Measurements from ENCODE around the gene PDGFD. TPM values are rescaled to one million over a fixed set of nuclear protein-coding genes. Genes with fewer than 3 reads are reported as not detected.
A peak's percentile ranks its signal among the peaks of the same experiment; 100 is the strongest.

The PDGFD gene
- total RNA-seq, 2 experiments from 2014 or later, result not detected

- Mint-ChIP-seq H3K9me3 (no peaks in the 10 kb centered on the region), H3K4me3 (no peak overlapping the region), H3K36me3 (no peaks in the 10 kb centered on the region), H3K4me1 (no peaks in the 10 kb centered on the region), H3K27me3 (no peaks in the 10 kb centered on the region), H3K27ac (no peak overlapping the region)
- no peak for DNase-seq
These were observed 280.7 kb downstream of the PDGFD start for GRCh38 chr11:103883291-103883690.

- H3K4me1 Mint-ChIP-seq, result no peaks in the 10 kb centered on the region
- H3K27me3 Mint-ChIP-seq, result no peaks in the 10 kb centered on the region
These were observed 282.4 kb downstream of the PDGFD start for GRCh38 chr11:103881584-103881983.

GRCh38 chr11:103880968-103881367, 283.0 kb downstream of the PDGFD start:
- no peaks in the 10 kb centered on the region for H3K36me3 Mint-ChIP-seq
- H3K27ac Mint-ChIP-seq, result no peak overlapping the region
- no peaks in the 10 kb centered on the region for H3K9me3 Mint-ChIP-seq
- no peak overlapping the region for H3K4me3 Mint-ChIP-seq
- no peaks in the 10 kb centered on the region for H3K27me3 Mint-ChIP-seq
- H3K4me1 Mint-ChIP-seq, result no peaks in the 10 kb centered on the region
- no peak for DNase-seq

More at GRCh38 chr11:103881584-103881983, 282.4 kb downstream of the PDGFD start:
- DNase-seq, result no peak
- H3K27ac Mint-ChIP-seq, result no peak overlapping the region
- no peaks in the 10 kb centered on the region for H3K9me3 Mint-ChIP-seq
- H3K36me3 Mint-ChIP-seq, result no peaks in the 10 kb centered on the region
- H3K4me3 Mint-ChIP-seq, result no peak overlapping the region

GRCh38 chr11:103878646-103879045, 285.3 kb downstream of the PDGFD start:
- H3K27ac Mint-ChIP-seq, result no peak overlapping the region
- H3K36me3 Mint-ChIP-seq, result no peaks in the 10 kb centered on the region
- H3K4me3 Mint-ChIP-seq, result no peak overlapping the region
- no peak for DNase-seq
- H3K9me3 Mint-ChIP-seq, result no peaks in the 10 kb centered on the region
- no peaks in the 10 kb centered on the region for H3K27me3 Mint-ChIP-seq
- no peaks in the 10 kb centered on the region for H3K4me1 Mint-ChIP-seq

GRCh38 chr11:103877221-103877620, 286.7 kb downstream of the PDGFD start:
- no peaks in the 10 kb centered on the region for H3K27me3 Mint-ChIP-seq
- H3K36me3 Mint-ChIP-seq, result no peaks in the 10 kb centered on the region
- no peak overlapping the region for H3K27ac Mint-ChIP-seq
- no peak overlapping the region for H3K4me3 Mint-ChIP-seq
- DNase-seq, result no peak
- no peaks in the 10 kb centered on the region for H3K9me3 Mint-ChIP-seq
- H3K4me1 Mint-ChIP-seq, result no peaks in the 10 kb centered on the region

GRCh38 chr11:103875855-103876510, 288.0 kb downstream of the PDGFD start:
- Mint-ChIP-seq H3K9me3 (no peaks in the 10 kb centered on the region), H3K27ac (no peak overlapping the region), H3K4me1 (no peaks in the 10 kb centered on the region), H3K27me3 (no peaks in the 10 kb centered on the region), H3K4me3 (no peak overlapping the region), H3K36me3 (no peaks in the 10 kb centered on the region)
- peak; percentile 0 for DNase-seq

GRCh38 chr11:103872748-103873147, 291.2 kb downstream of the PDGFD start:
- H3K9me3 Mint-ChIP-seq, result no peaks in the 10 kb centered on the region
- no peaks in the 10 kb centered on the region for H3K27me3 Mint-ChIP-seq
- H3K36me3 Mint-ChIP-seq, result no peaks in the 10 kb centered on the region
- no peak overlapping the region for H3K27ac Mint-ChIP-seq
- DNase-seq, result no peak
- no peaks in the 10 kb centered on the region for H3K4me1 Mint-ChIP-seq
- no peak overlapping the region for H3K4me3 Mint-ChIP-seq

GRCh38 chr11:103871923-103872551, 291.9 kb downstream of the PDGFD start:
- H3K4me1 Mint-ChIP-seq, result no peaks in the 10 kb centered on the region
- no peak overlapping the region for H3K4me3 Mint-ChIP-seq
- no peaks in the 10 kb centered on the region for H3K9me3 Mint-ChIP-seq
- H3K27me3 Mint-ChIP-seq, result no peaks in the 10 kb centered on the region
- no peak overlapping the region for H3K27ac Mint-ChIP-seq
- no peaks in the 10 kb centered on the region for H3K36me3 Mint-ChIP-seq
- DNase-seq, result no peak

GRCh38 chr11:103870821-103871309, 293.1 kb downstream of the PDGFD start:
- no peaks in the 10 kb centered on the region for H3K9me3 Mint-ChIP-seq
- H3K27ac Mint-ChIP-seq, result no peak overlapping the region
- no peaks in the 10 kb centered on the region for H3K4me1 Mint-ChIP-seq
- DNase-seq, result no peak
- H3K27me3 Mint-ChIP-seq, result no peaks in the 10 kb centered on the region
- H3K36me3 Mint-ChIP-seq, result no peaks in the 10 kb centered on the region
- no peak overlapping the region for H3K4me3 Mint-ChIP-seq

GRCh38 chr11:103867481-103867880, 296.5 kb downstream of the PDGFD start:
- Mint-ChIP-seq H3K36me3 (no peaks in the 10 kb centered on the region), H3K9me3 (no peaks in the 10 kb centered on the region), H3K27ac (no peak overlapping the region), H3K4me3 (no peak overlapping the region), H3K27me3 (no peaks in the 10 kb centered on the region), H3K4me1 (no peaks in the 10 kb centered on the region)
- DNase-seq, result no peak

GRCh38 chr11:103863497-103863896, 300.4 kb downstream of the PDGFD start:
- no peak overlapping the region for H3K4me3 Mint-ChIP-seq
- H3K27me3 Mint-ChIP-seq, result no peaks in the 10 kb centered on the region
- no peak for DNase-seq
- no peaks in the 10 kb centered on the region for H3K4me1 Mint-ChIP-seq
- H3K36me3 Mint-ChIP-seq, result no peaks in the 10 kb centered on the region
- no peaks in the 10 kb centered on the region for H3K9me3 Mint-ChIP-seq
- no peak overlapping the region for H3K27ac Mint-ChIP-seq

- Mint-ChIP-seq H3K27ac (no peak overlapping the region), H3K4me3 (no peak overlapping the region), H3K27me3 (no peaks in the 10 kb centered on the region), H3K36me3 (no peaks in the 10 kb centered on the region), H3K9me3 (no peaks in the 10 kb centered on the region), H3K4me1 (no peaks in the 10 kb centered on the region)
- DNase-seq, result no peak
These were observed 301.2 kb downstream of the PDGFD start for GRCh38 chr11:103862802-103863174.

GRCh38 chr11:103862094-103862801, 301.7 kb downstream of the PDGFD start:
- Mint-ChIP-seq H3K4me3 (no peak overlapping the region), H3K9me3 (no peaks in the 10 kb centered on the region), H3K36me3 (no peaks in the 10 kb centered on the region), H3K4me1 (no peaks in the 10 kb centered on the region), H3K27ac (no peak overlapping the region), H3K27me3 (no peaks in the 10 kb centered on the region)
- no peak for DNase-seq
